SK-N-SH (cell line): ENCODE data around the gene CRYBG2. TPM values are rescaled to one million over a fixed set of nuclear protein-coding genes. Genes with fewer than 3 reads are reported as not detected.
"Not testable (repeated sequence)": the region's sequence is repeated elsewhere in the genome, so short reads cannot be mapped to it uniquely, and the experiment has no call there.

Experiments used
- CTCF ChIA-PET: fragments of 300-600, 350-600 bp; formaldehyde crosslinking; extraction: SDS; loops from one replicate; lab custom pipeline; 2021; lab: Yijun Ruan, JAX
- POLR2A ChIA-PET: fragments of 350-600 bp; sonication (Branson Sonifier 250); formaldehyde crosslinking; extraction: SDS; loops from one replicate; lab custom pipeline; 2020; ENCODE audit warnings: antibody characterized with exemption, inconsistent platforms; lab: Yijun Ruan, JAX
- DNase-seq: peaks from one replicate; pipeline ENCODE4 v3.0.0; 2012
- H2AFZ ChIP-seq: fragments of 200-600 bp; sonication (generic); 2 replicates; pipeline ENCODE4 v1.8.1; 2016; ENCODE audit warnings: antibody characterized with exemption, mild to moderate bottlenecking, low read depth
- H3F3A ChIP-seq: fragments of 200-600 bp; sonication (generic); replicated peaks from 2 replicates; pipeline ENCODE3; 2016; ENCODE audit warnings: antibody characterized with exemption, mild to moderate bottlenecking; ENCODE audit not compliant: insufficient read depth
- H3K27ac ChIP-seq, 2 experiments: fragments of 200-500 bp in 1 of 2; fragments of 200-600 bp in 1 of 2; sonication (Bioruptor generic) in 1 of 2; sonication (generic), shearing (Covaris generic) in 1 of 2; 2 replicates each; pipeline versions ENCODE4 v1.5.1 to v1.6.1; 2014 to 2016; ENCODE audit warnings: low read depth in 2 of 2, inconsistent platforms in 1 of 2, low read length in 1 of 2, mild to moderate bottlenecking in 1 of 2, mixed read lengths in 1 of 2
- H3K27me3 ChIP-seq: fragments of 200-600 bp; sonication (generic), shearing (Covaris generic); 2 replicates; pipeline ENCODE4 v1.6.1; 2016; ENCODE audit warnings: mixed run types; ENCODE audit not compliant: insufficient read depth
- H3K36me3 ChIP-seq, 2 experiments: fragments of 200-500 bp in 1 of 2; fragments of 200-600 bp in 1 of 2; sonication (Bioruptor generic) in 1 of 2; sonication (generic) in 1 of 2; replicated peaks in 1 of 2; 2 replicates each; pipeline versions ENCODE3 to v1.5.1; 2014 to 2016; ENCODE audit warnings: low read length in 1 of 2, mild to moderate bottlenecking in 1 of 2; ENCODE audit not compliant: insufficient read depth in 2 of 2, control insufficient read depth in 1 of 2
- H3K4me1 ChIP-seq, 2 experiments: fragments of 200-500 bp in 1 of 2; fragments of 200-600 bp in 1 of 2; sonication (Bioruptor generic) in 1 of 2; sonication (generic), shearing (Covaris generic) in 1 of 2; 2 replicates each; pipeline versions ENCODE4 v1.5.1 to v1.6.1; 2014 to 2016; ENCODE audit warnings: low read depth in 1 of 2, low read length in 1 of 2, mixed run types in 1 of 2; ENCODE audit not compliant: insufficient read depth in 2 of 2, control insufficient read depth in 1 of 2
- H3K4me2 ChIP-seq: fragments of 200-600 bp; sonication (generic), shearing (Covaris generic); 2 replicates; pipeline ENCODE4 v1.6.1; 2017; ENCODE audit warnings: mixed run types
- H3K4me3 ChIP-seq, 2 experiments: fragments of 200-500 bp in 1 of 2; fragments of 200-600 bp in 1 of 2; sonication (Bioruptor generic) in 1 of 2; sonication (generic), shearing (Covaris generic) in 1 of 2; 2 replicates each; pipeline versions ENCODE4 v1.5.1 to v1.8.1; 2014 to 2016; ENCODE audit warnings: low read depth in 2 of 2, inconsistent platforms in 1 of 2, low read length in 1 of 2, mild to moderate bottlenecking in 1 of 2, mixed read lengths in 1 of 2, moderate library complexity in 1 of 2
- H3K79me2 ChIP-seq: fragments of 200-600 bp; sonication (generic); 2 replicates; pipeline ENCODE4 v1.8.1; 2017; ENCODE audit warnings: mild to moderate bottlenecking; ENCODE audit not compliant: insufficient read depth
- H3K9ac ChIP-seq: fragments of 200-600 bp; sonication (generic); 2 replicates; pipeline ENCODE4 v1.6.1; 2017; ENCODE audit warnings: mixed run types
- H3K9me2 ChIP-seq: fragments of 200-600 bp; sonication (generic); 2 replicates; pipeline ENCODE4 v1.6.1; 2017; ENCODE audit warnings: mixed run types
- H3K9me3 ChIP-seq: fragments of 200-600 bp; sonication (generic); 2 replicates; pipeline ENCODE4 v1.6.1; 2017; ENCODE audit warnings: mixed run types, mild to moderate bottlenecking, moderate library complexity
- H4K20me1 ChIP-seq: fragments of 200-600 bp; sonication (generic); 2 replicates; pipeline ENCODE4 v1.6.1; 2017; ENCODE audit warnings: mild to moderate bottlenecking, mixed run types; ENCODE audit not compliant: insufficient read depth
- CHD2 ChIP-seq: fragments of 150-350 bp; IDR thresholded peaks from 2 replicates; pipeline ENCODE4 v1.6.1; 2018; ENCODE audit warnings: low read length; ENCODE audit not compliant: partially characterized antibody
- ELF1 ChIP-seq: IDR thresholded peaks from 2 replicates; pipeline ENCODE4 v1.4.0; 2012
- EZH2phosphoT487 ChIP-seq: fragments of 200-600 bp; sonication (generic); IDR thresholded peaks from 2 replicates; pipeline ENCODE4 v1.6.1; 2017; ENCODE audit warnings: low read depth, mixed run types, mild to moderate bottlenecking, antibody characterized with exemption, moderate library complexity, borderline replicate concordance
- FOSL2 ChIP-seq: IDR thresholded peaks from 2 replicates; pipeline ENCODE4 v1.4.0; 2012; ENCODE audit warnings: low read depth, mild to moderate bottlenecking, moderate library complexity, borderline replicate concordance
- GABPA ChIP-seq: IDR thresholded peaks from 2 replicates; pipeline ENCODE4 v1.4.0; 2012; ENCODE audit warnings: low read depth, mild to moderate bottlenecking
- GATA2 ChIP-seq: sonication (generic); formaldehyde crosslinking; IDR thresholded peaks from 2 replicates; pipeline ENCODE4 v1.5.0; 2020; ENCODE audit warnings: mild to moderate bottlenecking, missing genetic modification reagents
- JUND ChIP-seq: IDR thresholded peaks from 2 replicates; pipeline ENCODE4 v1.4.0; 2012
- MEF2A ChIP-seq: IDR thresholded peaks from 2 replicates; pipeline ENCODE4 v1.4.0; 2012; ENCODE audit warnings: low read depth, borderline replicate concordance
- MXI1 ChIP-seq: IDR thresholded peaks from 2 replicates; pipeline ENCODE4 v1.6.1; 2012; ENCODE audit warnings: mild to moderate bottlenecking, low read depth, low read length, improper control_type of control experiment
- NRF1 ChIP-seq: IDR thresholded peaks from 2 replicates; pipeline ENCODE4 v1.6.1; 2012; ENCODE audit warnings: low read depth, mild to moderate bottlenecking, low read length
- PBX3 ChIP-seq: IDR thresholded peaks from 2 replicates; pipeline ENCODE4; 2012
- RCOR1 ChIP-seq: fragments of 150-350 bp; IDR thresholded peaks from 2 replicates; pipeline ENCODE4 v1.6.1; 2017; ENCODE audit warnings: antibody characterized with exemption, low read length
- RFX5 ChIP-seq: IDR thresholded peaks from 2 replicates; pipeline ENCODE4 v1.6.1; 2012; ENCODE audit warnings: mild to moderate bottlenecking, improper control_type of control experiment, low read length
- SIN3A ChIP-seq: IDR thresholded peaks from 2 replicates; pipeline ENCODE4 v1.6.1; 2012; ENCODE audit warnings: low read depth, mild to moderate bottlenecking, low read length, moderate library complexity, borderline replicate concordance
- SMC3 ChIP-seq: IDR thresholded peaks from 2 replicates; pipeline ENCODE4 v1.6.1; 2012; ENCODE audit warnings: low read depth, low read length, improper control_type of control experiment
- TAF1 ChIP-seq: IDR thresholded peaks from 2 replicates; pipeline ENCODE4 v1.6.1; 2012; ENCODE audit warnings: low read depth, mild to moderate bottlenecking, low read length, moderate library complexity, borderline replicate concordance
- TEAD4 ChIP-seq: IDR thresholded peaks from 2 replicates; pipeline ENCODE4 v1.4.0; 2012; ENCODE audit warnings: mild to moderate bottlenecking, borderline replicate concordance; ENCODE audit not compliant: insufficient read depth
- YY1 ChIP-seq: IDR thresholded peaks from 2 replicates; pipeline ENCODE4 v1.4.0; 2012; ENCODE audit warnings: low read depth, mild to moderate bottlenecking
- WGBS: methylation state at CpG from one replicate; pipeline ENCODE4 v1.1.6; 2017; ENCODE audit warnings: low lambda C conversion rate; 5-methylcytosine and 5-hydroxymethylcytosine counted together
- polyA plus RNA-seq, 3 experiments: library from polyadenylated mRNA; depleted of rRNA; stranded (reverse); fragments of >200 nt; gene quantifications; 2 replicates each; pipeline ENCODE4 v1.2.3, GENCODE V29; 2012

CRYBG2 gene
- polyA plus RNA-seq, 1 of the 3 experiments (the other 2 are of a cell fraction) = 0.08 TPM

GRCh38 chr1:26315874-26316850 is 37.8 kb downstream of the CRYBG2 start:
- no peaks in the 10 kb centered on the region for H3K9me2 ChIP-seq
- H3K9ac ChIP-seq = no peak overlapping the region
- CTCF ChIA-PET = interaction anchor here (0.8 to 10.4 kb wide), 3 partner anchors 28 to 280 kb away, joined by 3 to 213 read pairs (median 204); partner anchors contain the start of gene SH3BGRL3
- H3K4me3 ChIP-seq = no peak overlapping the region
- H3K9me3 ChIP-seq = no peaks in the 10 kb centered on the region
- POLR2A ChIA-PET = no interaction called here
- H3K36me3 ChIP-seq = no peaks in the 10 kb centered on the region
- 75% methylated on average over 8 of the region's 8 CpGs for WGBS
- no peaks in the 10 kb centered on the region for H3K79me2 ChIP-seq
- no peaks in the 10 kb centered on the region for H3F3A ChIP-seq
- H3K4me2 ChIP-seq = no peak overlapping the region
- DNase-seq = no peak
- no peak for TF ChIP-seq SMC3
- TF ChIP-seq MEF2A = no peak
- no peak for TF ChIP-seq TEAD4
- TF ChIP-seq RFX5 = no peak
- no peak for TF ChIP-seq NRF1
- no peak for TF ChIP-seq MXI1
- no peak for TF ChIP-seq SIN3A
- no peak for TF ChIP-seq GABPA
- TF ChIP-seq CHD2 = no peak
- TF ChIP-seq RCOR1 = no peak
- TF ChIP-seq EZH2phosphoT487 = no peak
- TF ChIP-seq ELF1 = no peak
- TF ChIP-seq YY1 = no peak
- no peak for TF ChIP-seq GATA2
- TF ChIP-seq FOSL2 = no peak
- TF ChIP-seq JUND = no peak
- TF ChIP-seq, all 33 proteins: peak for 0
- H3K4me1 ChIP-seq = peaks cover 0 to under 1% of the 10 kb centered on the region in 2 experiments; a peak in 1 of 4 replicates
- H4K20me1 ChIP-seq = no peaks in the 10 kb centered on the region
- H2AFZ ChIP-seq = no peak overlapping the region
- H3K27ac ChIP-seq = no peak overlapping the region
- H3K27me3 ChIP-seq = peaks cover 8% of the 10 kb centered on the region; the same call in 1 of the 2 replicates

- TF ChIP-seq PBX3 (no peak), SMC3 (no peak), RFX5 (no peak), TAF1 (no peak), ELF1 (no peak)
- TF ChIP-seq, all 33 proteins: peak for 0
- no peaks in the 10 kb centered on the region for H3K4me1 ChIP-seq
- 57% methylated on average over 5 of the region's 5 CpGs for WGBS
- H3K4me2 ChIP-seq = no peak overlapping the region
- ChIA-PET POLR2A (no interaction called here), CTCF (interaction anchor here (0.8 to 10.4 kb wide), 5 partner anchors 26 to 170 kb away, joined by 3 to 213 read pairs (median 3); partner anchors contain the start of genes SH3BGRL3 and ZNF593)
- H3K79me2 ChIP-seq = no peaks in the 10 kb centered on the region
- no peaks in the 10 kb centered on the region for H3K9me2 ChIP-seq
- H3F3A ChIP-seq = no peaks in the 10 kb centered on the region
- no peaks in the 10 kb centered on the region for H3K36me3 ChIP-seq
- H3K27me3 ChIP-seq = peaks cover 8% of the 10 kb centered on the region; the same call in 1 of the 2 replicates
- no peak overlapping the region for H3K27ac ChIP-seq
- H3K9me3 ChIP-seq = no peaks in the 10 kb centered on the region
- H3K9ac ChIP-seq = no peak overlapping the region
- no peak for DNase-seq
- H2AFZ ChIP-seq = no peak overlapping the region
- no peak overlapping the region for H3K4me3 ChIP-seq
- no peaks in the 10 kb centered on the region for H4K20me1 ChIP-seq
Observed at GRCh38 chr1:26314501-26314900, 39.4 kb downstream of the CRYBG2 start.

GRCh38 chr1:26307966-26308899 is 45.7 kb downstream of the CRYBG2 start:
- ChIA-PET CTCF (interaction anchor here (0.8 to 5.6 kb wide), 4 partner anchors 10 to 33 kb away, joined by 3 to 41 read pairs (median 6); partner anchors contain the start of gene CD52), POLR2A (interaction anchor here (0.7 kb wide), 1 partner anchor 132 kb away, joined by 6 read pairs; no protein-coding TSS in a partner anchor)
- H3K9me2 ChIP-seq, DNase-seq, H3K4me1 ChIP-seq, H4K20me1 ChIP-seq, H3F3A ChIP-seq, H3K27ac ChIP-seq, H3K9ac ChIP-seq, H3K27me3 ChIP-seq, H3K9me3 ChIP-seq, H3K4me2 ChIP-seq, H3K4me3 ChIP-seq, H3K36me3 ChIP-seq, H2AFZ ChIP-seq, H3K79me2 ChIP-seq: not testable (repeated sequence)
- WGBS = 92% methylated on average over 21 of the region's 21 CpGs
